A673 (cell line): ENCODE measurements around the gene TMEM45B. TPM values are rescaled to one million over a fixed set of nuclear protein-coding genes. Genes with fewer than 3 reads are reported as not detected.
"Not testable (repeated sequence)": the region's sequence is repeated elsewhere in the genome, so short reads cannot be mapped to it uniquely, and the experiment has no call there.

Experiments
- BruUV-seq: library from RNA; stranded (reverse); fragments of 400-500 nt; replicated peaks from 2 replicates; lab custom pipeline; 2021; lab: Mats Ljungman, UMichigan
- CTCF ChIA-PET: fragments of 300-600 bp; sonication (Branson Sonifier 250); formaldehyde crosslinking; loops from one replicate; lab custom pipeline; 2022; ENCODE audit warnings: antibody characterized with exemption; lab: Charles Lee
- POLR2A ChIA-PET: fragments of 300-600 bp; sonication (Branson Sonifier 250); formaldehyde crosslinking; loops from one replicate; lab custom pipeline; 2022; ENCODE audit warnings: antibody characterized with exemption; ENCODE audit not compliant: low non-redundant PET; lab: Charles Lee
- DNase-seq: peaks from one replicate; pipeline ENCODE4 v3.0.0-alpha.2; 2015; ENCODE audit warnings: low spot score
- H3K27ac ChIP-seq: fragments of 200-600 bp; sonication (generic); 2 replicates; pipeline ENCODE4 v1.5.1; 2016; ENCODE audit warnings: mixed run types, low read depth, mild to moderate bottlenecking, mixed read lengths, antibody characterized with exemption, low read length; ENCODE audit not compliant: poor library complexity, severe bottlenecking
- H3K27me3 ChIP-seq: fragments of 200-600 bp; sonication (generic); replicated peaks from 2 replicates; pipeline ENCODE4 v1.6.1; 2017; ENCODE audit warnings: mixed run types, low read depth, mild to moderate bottlenecking, mixed read lengths, antibody characterized with exemption, low read length; ENCODE audit not compliant: insufficient read depth, poor library complexity
- H3K36me3 ChIP-seq: fragments of 200-600 bp; sonication (generic); 2 replicates; pipeline ENCODE4 v1.6.1; 2016; ENCODE audit warnings: mixed run types, mild to moderate bottlenecking, mixed read lengths, antibody characterized with exemption, low read length; ENCODE audit not compliant: insufficient read depth, poor library complexity, severe bottlenecking
- H3K4me1 ChIP-seq: fragments of 200-600 bp; sonication (generic); 2 replicates; pipeline ENCODE4 v1.6.1; 2017; ENCODE audit warnings: mixed run types, mild to moderate bottlenecking, mixed read lengths, antibody characterized with exemption, low read length; ENCODE audit not compliant: insufficient read depth, poor library complexity, severe bottlenecking
- H3K4me3 ChIP-seq: fragments of 200-600 bp; sonication (generic); 2 replicates; pipeline ENCODE4 v1.5.1; 2016; ENCODE audit warnings: low read depth, mixed run types, mild to moderate bottlenecking, mixed read lengths, low read length; ENCODE audit not compliant: poor library complexity, severe bottlenecking
- H3K9me3 ChIP-seq: fragments of 200-600 bp; sonication (generic); 2 replicates; pipeline ENCODE4 v1.6.1; 2016; ENCODE audit warnings: mixed run types, low read depth, mild to moderate bottlenecking, mixed read lengths, antibody characterized with exemption, low read length; ENCODE audit not compliant: poor library complexity, severe bottlenecking
- EZH2 ChIP-seq: fragments of 200-600 bp; sonication (generic); IDR thresholded peaks from 2 replicates; pipeline ENCODE4 v1.6.1; 2017; ENCODE audit warnings: borderline replicate concordance, low read depth, mild to moderate bottlenecking, mixed read lengths, antibody characterized with exemption, low read length; ENCODE audit not compliant: poor library complexity, severe bottlenecking
- intact Hi-C: fragments of 100-400 bp; cut with micrococcal nuclease; formaldehyde crosslinking; loops from one replicate; pipeline ENCODE4 v1.10.0; 2022; ENCODE audit not compliant: unreplicated experiment
- total RNA-seq: library from RNA; stranded (reverse); gene quantifications from 2 replicates; pipeline ENCODE4 v1.2.3, GENCODE V29; 2021
- TF ChIP-seq, protein P1 (sequence below): fragments of 300-800, 200-600 bp; sonication (generic); conservative IDR thresholded peaks from 2 replicates; pipeline ENCODE4 v1.5.1; 2017; ENCODE audit warnings: low read depth, mild to moderate bottlenecking, antibody characterized with exemption, low read length, moderate library complexity, mixed read lengths

Gene TMEM45B
- total RNA-seq, 1 experiment from 2014 or later, result not detected

DNA sequence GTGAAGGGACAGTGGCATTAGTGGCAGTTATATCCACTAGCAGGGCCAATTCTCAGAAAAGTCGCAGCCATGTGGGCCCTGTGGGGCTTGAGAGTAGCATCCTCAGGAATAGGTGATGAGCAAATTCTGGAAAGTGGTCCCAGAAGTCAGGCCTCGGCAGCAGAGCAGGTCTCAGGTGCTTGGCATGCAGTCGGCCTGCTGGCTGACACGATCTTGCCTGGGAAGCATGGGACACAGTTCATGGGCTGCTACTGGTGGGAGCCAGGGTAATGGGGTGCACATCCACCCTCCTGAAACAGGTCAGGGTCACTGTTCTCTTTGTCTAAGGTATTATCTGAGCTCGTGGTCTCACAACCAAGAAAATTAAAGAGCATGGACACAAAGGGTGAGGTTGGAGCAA, 36.8 kb upstream of the TMEM45B start:
- TF ChIP-seq EZH2, result no peak
- TF ChIP-seq, protein P1, sequence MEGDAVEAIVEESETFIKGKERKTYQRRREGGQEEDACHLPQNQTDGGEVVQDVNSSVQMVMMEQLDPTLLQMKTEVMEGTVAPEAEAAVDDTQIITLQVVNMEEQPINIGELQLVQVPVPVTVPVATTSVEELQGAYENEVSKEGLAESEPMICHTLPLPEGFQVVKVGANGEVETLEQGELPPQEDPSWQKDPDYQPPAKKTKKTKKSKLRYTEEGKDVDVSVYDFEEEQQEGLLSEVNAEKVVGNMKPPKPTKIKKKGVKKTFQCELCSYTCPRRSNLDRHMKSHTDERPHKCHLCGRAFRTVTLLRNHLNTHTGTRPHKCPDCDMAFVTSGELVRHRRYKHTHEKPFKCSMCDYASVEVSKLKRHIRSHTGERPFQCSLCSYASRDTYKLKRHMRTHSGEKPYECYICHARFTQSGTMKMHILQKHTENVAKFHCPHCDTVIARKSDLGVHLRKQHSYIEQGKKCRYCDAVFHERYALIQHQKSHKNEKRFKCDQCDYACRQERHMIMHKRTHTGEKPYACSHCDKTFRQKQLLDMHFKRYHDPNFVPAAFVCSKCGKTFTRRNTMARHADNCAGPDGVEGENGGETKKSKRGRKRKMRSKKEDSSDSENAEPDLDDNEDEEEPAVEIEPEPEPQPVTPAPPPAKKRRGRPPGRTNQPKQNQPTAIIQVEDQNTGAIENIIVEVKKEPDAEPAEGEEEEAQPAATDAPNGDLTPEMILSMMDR, result no peak
- POLR2A ChIA-PET, result no interaction called here
- CTCF ChIA-PET, result no interaction called here

DNA sequence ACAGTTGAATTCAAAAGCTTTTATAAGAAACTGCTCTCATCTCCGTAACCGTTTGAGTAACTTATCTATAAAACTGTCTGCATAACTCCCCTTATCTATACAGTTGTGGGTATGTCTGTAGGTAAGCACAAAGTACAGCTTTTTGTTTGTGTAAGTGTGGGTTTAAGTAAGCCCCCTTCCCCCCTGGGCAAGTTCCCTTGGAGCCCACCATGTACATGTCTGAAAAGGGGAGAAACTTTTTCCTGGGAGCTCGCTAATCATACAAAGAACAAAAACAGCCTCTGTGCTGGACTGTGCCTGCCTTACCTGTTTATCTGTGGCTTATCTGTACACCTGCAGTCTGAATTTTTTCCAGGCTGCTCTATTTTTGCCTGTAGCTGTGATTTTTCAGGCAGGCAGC, 36.3 kb upstream of the TMEM45B start:
- no TSS peak for BruUV-seq
- no peaks in the 10 kb centered on the region for H3K4me1 ChIP-seq
- H3K27me3 ChIP-seq, result no peaks in the 10 kb centered on the region
- no peaks in the 10 kb centered on the region for H3K36me3 ChIP-seq
- ChIA-PET CTCF (interaction anchor here (0.6 kb wide), 1 partner anchor 37 kb away, joined by 6 read pairs; no protein-coding TSS in a partner anchor), POLR2A (no interaction called here)
- intact Hi-C loops, result no loop called here
- TF ChIP-seq, protein P1, result no peak
- TF ChIP-seq EZH2, result no peak
- no peak for DNase-seq
- no peak overlapping the region for H3K27ac ChIP-seq
- no peak overlapping the region for H3K4me3 ChIP-seq
- H3K9me3 ChIP-seq, result no peaks in the 10 kb centered on the region

More for the DNA sequence above, 36.8 kb upstream of the TMEM45B start:
- intact Hi-C loops, result no loop called here
- Histone ChIP-seq H3K4me3 (no peak overlapping the region), H3K9me3 (no peaks in the 10 kb centered on the region), H3K4me1 (no peaks in the 10 kb centered on the region), H3K27me3 (no peaks in the 10 kb centered on the region), H3K36me3 (no peaks in the 10 kb centered on the region), H3K27ac (no peak overlapping the region)
- no TSS peak for BruUV-seq
- no peak for DNase-seq

- DNase-seq, result peak; percentile 45
- Histone ChIP-seq H3K4me3 (no peak overlapping the region), H3K9me3 (no peaks in the 10 kb centered on the region), H3K4me1 (no peaks in the 10 kb centered on the region), H3K27me3 (peaks cover 7% of the 10 kb centered on the region), H3K36me3 (no peaks in the 10 kb centered on the region), H3K27ac (no peak overlapping the region)
- CTCF ChIA-PET, result interaction anchor here (0.5 kb wide), 1 partner anchor 391 kb away, joined by 6 read pairs; no protein-coding TSS in a partner anchor
- BruUV-seq, result no TSS peak
- TF ChIP-seq EZH2, result no peak
- TF ChIP-seq, protein P1, result peak; percentile 45
- intact Hi-C loops, result loop anchor here (5.0 kb wide), 1 partner anchor 642 kb away; the partner anchor contains the start of gene ADAMTS8
- POLR2A ChIA-PET, result no interaction called here
These were observed 30.1 kb upstream of the TMEM45B start for GRCh38 chr11:129785383-129786111.

DNA sequence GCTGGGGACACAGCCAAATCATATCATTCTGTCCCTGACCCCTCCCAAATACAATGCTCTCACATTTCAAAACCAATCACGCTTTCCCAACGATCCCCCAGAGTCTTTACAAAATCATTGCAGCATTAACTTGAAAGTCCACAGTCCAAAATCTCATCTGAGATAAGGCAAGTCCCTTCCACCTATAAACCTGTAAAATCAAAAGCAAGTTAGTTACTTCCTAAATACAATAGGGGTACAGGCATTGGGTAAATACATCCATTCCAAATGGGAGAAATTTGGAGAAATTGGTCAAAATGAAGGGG, 29.6 kb upstream of the TMEM45B start:
- H3K4me3 ChIP-seq, DNase-seq, H3K4me1 ChIP-seq, H3K27ac ChIP-seq, H3K27me3 ChIP-seq, H3K9me3 ChIP-seq, BruUV-seq, POLR2A ChIA-PET, H3K36me3 ChIP-seq: not testable (repeated sequence)
- intact Hi-C loops, result loop anchor here (5.0 kb wide), 1 partner anchor 641 kb away; the partner anchor contains the start of gene ADAMTS8
- CTCF ChIA-PET, result interaction anchor here (0.5 kb wide), 1 partner anchor 390 kb away, joined by 6 read pairs; no protein-coding TSS in a partner anchor
